Measurements from ENCODE around the gene KPNA5.
"Not testable (repeated sequence)": the region's sequence is repeated elsewhere in the genome, so short reads cannot be mapped to it uniquely, and the experiment has no call there.

Gene KPNA5

GRCh38 chr6:116697480-116697879, 16.5 kb downstream of the KPNA5 start:
- no peak for DNase-seq

DNA sequence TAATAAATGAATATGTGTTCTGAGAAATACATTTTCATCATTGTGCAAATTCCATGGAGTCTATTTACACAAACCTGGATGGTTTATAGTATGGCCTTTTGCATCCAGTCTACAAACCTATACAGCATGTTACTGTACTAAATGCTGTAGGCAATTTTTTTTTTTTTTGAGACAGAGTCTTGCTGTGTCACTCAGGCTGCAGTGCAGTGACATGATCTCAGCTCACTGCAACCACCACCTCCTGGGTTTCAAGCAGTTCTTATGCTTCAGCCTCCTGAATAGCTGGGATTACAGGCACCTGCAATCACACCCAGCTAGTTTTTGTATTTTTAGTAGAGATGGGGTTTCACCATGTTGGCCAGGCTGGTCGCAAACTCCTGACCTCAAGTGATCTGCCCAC, 22.9 kb downstream of the KPNA5 start:
- not testable (repeated sequence) for DNase-seq

DNA sequence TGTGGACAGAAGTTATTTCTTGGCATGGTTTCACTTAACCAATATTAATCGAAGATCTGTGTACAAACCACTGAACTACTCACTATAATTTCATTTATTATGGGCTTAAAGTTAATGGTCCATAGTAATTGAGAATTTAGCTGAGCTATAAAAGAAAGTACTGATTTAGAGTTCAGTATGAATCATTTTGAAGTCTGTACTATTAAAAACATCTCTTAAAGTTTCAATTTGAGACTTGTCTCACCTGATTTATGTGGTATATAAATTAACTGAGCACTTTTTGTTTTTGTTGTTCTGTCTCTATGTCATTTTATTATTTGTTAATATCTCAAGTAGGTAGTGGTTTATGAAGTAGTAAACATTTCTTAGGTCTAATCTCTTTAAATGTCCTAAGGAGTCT, 24.9 kb downstream of the KPNA5 start:
- DNase-seq: no peak

- no peak for DNase-seq
Observed at GRCh38 chr6:116714296-116714695, 33.3 kb downstream of the KPNA5 start.

DNA sequence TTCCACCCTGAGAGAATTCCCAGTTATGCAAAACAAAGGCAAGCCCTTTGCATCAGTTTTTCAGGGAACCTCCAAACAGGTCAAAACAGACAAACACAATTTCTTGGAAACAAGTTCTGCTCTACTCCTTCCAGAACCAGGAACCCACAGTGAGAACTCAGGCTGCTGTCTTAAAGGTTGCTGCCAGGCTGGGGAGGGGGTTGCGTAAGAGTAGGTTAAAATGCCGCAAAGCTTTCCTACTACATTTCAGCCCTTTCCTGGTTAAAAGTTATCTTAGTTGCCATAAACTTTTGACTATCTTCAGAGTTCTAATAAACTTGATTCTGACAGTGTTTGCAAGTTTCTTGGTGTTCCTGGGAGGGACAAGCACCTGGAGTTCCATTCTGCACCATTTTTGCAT, 33.8 kb downstream of the KPNA5 start:
- DNase-seq: no peak

DNA sequence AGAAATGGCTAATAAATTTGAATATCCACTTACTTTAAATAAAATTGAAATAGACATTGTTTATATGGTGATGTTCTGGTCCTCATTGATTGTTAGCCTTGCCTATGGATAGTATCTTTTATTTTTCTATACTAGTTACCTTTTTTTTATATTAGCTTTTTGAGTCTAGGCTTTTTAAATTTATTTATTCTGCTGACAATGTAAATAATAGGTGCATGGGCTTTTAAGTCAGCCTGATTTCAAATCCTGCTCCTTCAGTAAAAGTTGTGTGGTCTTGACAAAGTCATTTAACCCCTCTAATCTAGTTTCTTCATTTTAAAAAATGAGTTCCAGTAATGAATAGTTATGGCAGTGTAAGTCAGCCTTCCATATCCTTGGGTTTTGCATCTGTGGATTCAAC, 45.9 kb downstream of the KPNA5 start:
- no peak for DNase-seq

DNA sequence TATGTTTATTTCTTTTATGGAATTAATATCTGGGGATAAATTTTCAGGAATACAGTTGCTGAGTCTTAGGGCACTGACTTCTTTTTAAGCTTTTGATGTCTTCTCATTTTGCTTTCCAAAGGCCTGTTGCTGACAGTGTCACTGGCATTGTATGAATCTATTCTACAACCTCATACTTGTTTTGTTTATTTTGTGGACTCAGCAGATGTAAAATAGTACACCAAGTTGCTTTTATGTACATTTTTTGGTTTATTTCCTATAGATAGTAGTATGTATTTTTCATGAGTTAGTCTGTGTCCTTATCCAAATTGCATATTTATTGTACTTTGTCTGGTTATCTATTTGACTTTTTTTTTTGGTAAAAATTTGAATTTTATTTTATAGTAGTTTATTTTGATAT, 49.5 kb downstream of the KPNA5 start:
- DNase-seq: no peak

GRCh38 chr6:116737004-116737403, 56.0 kb downstream of the KPNA5 start:
- no peak for DNase-seq

DNA sequence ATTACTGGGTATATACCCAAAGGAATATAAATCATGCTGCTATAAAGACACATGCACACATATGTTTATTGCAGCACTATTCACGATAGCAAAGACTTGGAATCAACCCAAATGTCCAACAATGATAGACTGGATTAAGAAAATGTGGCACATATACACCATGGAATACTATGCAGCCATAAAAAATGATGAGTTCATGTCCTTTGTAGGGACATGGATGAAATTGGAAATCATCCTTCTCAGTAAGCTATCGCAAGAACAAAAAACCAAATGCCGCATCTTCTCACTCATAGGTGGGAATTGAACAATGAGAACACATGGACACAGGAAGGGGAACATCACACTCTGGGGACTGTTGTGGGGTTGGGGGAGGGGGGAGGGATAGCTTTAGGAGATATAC, 59.5 kb downstream of the KPNA5 start:
- not testable (repeated sequence) for DNase-seq

DNA sequence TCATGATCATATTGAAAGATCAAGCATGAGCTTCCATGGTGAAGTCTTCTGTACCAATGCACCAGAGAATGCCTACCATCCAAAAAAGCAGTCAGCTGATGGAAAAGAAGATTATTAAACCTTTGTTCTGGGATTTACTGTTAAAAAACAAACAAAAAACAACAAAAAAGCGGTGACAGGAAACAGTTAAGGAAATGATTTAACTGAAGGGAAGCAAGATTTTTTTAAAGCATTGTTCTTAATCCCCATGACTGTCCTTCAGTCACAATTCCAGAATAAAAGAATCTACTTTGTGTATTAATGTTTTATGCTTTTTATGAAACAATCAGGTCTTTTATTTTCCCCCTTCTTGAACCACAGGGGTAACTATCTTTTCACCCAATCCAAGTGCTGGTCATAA, 60.6 kb downstream of the KPNA5 start:
- no peak for DNase-seq

- DNase-seq: no peak
Observed at GRCh38 chr6:116745176-116745575, 64.2 kb downstream of the KPNA5 start.

DNA sequence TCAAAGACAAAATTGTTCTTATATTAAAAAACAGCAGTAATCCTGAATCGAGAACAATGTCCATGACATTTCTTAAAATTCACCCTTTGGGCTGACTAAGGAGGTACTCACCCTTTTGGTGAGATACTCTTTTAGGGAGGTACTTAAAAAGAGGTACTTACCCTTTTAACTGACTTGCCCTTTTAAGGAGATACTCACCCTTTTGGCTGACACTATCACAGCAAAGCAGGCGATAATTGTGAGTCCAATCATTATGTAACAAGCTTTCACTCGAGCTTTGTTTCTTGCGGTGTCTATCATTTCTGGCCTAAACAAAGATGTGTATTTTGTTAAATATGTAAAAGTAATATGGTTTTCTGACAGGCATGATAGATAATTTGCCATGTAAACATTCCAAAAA, 80.8 kb downstream of the KPNA5 start:
- DNase-seq: no peak

- DNase-seq: no peak
Observed at GRCh38 chr6:116762235-116762634, 81.2 kb downstream of the KPNA5 start.

DNA sequence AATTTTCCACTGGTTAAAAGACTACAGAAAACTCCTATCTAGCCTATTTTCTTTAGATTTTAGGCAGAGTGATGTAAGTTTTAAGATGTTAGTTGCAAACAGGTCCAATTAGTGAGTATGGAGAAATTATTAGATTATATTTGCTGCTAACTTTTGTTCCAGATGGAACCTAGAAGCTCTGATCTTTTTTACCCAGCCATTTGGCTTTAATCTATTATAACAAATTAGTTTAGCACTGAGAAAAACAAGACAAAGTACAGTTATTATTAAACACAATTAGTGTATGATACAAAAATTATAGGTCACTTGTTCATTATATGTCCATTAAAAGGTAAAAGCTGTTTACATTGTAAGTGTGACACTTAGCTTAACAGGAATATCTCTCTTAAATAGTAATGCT, 82.0 kb downstream of the KPNA5 start:
- no peak for DNase-seq

DNA sequence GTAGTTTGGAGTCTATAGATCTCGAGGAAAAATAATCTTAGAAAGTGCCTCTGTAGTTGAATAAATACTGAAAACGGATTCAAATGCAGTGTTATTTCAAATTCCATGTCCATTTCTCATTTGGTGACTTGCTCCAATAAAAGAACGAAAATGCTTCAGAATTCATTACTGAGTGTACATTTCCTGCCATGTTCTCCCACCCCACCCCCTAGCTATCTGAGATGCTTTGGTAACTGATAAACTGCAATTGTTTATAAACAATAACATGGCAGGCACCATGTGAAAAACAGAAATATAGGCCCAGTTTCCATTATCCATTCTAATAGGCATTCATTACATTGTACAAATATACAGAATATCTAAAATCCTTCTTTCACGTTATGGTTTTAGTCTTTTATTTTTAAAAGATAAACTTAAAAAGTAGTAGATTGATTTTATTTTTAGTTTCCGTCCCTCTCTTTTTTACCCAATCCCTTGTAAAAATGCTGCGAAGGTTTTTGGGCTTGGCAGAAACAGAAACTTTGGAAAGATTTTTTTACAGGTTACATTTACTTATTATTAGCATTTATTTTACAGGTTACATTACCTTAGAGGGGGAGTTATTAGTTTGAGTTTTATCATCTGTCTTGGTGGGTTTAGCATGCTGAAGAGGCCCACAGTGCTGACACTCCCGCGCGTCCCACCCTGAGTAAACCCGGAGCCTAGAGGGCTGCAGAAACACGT, 83.1 kb downstream of the KPNA5 start:
- no peak for DNase-seq

GRCh38 chr6:116764629-116764960, 83.6 kb downstream of the KPNA5 start:
- DNase-seq: peak in 2 of 58 donors; percentile 1 to 7

- DNase-seq: peak in 3 of 58 donors; percentile 5 to 8 (median 5)
Observed at GRCh38 chr6:116764961-116765841, 84.2 kb downstream of the KPNA5 start, which contains the start of gene FAM162B. Gene FAM162B (minus strand): TSS chr6:116765719. CDS start chr6:116765576, 143 bp downstream.

- no peak for DNase-seq
Observed at GRCh38 chr6:116766506-116767176, 85.6 kb downstream of the KPNA5 start.

DNA sequence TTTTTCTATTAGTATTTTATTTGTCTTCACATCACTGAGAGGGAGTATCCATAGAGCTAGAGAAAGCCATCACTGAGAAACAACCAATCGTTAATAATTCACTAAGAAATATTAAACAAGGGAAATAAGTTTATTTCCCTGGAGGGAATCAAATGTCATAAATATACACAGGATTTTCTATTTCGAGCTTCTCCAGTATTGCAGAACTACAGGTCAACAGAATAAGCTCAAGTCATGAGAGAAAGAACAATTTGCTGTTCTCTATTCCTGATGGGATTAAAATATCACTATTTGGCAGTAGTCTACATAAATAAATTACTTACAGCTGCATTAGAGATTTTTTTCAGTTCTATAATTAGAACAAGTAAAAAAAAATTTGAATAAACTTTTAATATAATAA, 86.7 kb downstream of the KPNA5 start:
- DNase-seq: no peak

DNA sequence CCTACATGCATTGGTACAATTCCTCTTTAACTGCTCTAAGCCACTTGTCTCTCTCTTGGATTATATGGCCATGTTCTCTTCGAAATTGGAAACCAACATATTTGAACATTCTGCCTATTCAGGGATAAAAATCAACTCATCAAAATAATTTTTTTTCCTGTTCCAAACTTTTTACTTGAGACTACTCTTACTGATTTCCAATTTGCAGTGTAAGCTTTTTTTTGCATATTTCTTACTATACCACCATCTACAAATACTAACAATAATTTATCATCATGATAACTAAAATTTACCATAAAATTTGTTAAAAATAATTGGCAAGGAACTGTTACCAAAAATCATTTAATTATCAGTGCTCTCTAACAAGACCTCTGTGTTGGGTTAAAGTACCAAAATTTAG, 91.4 kb downstream of the KPNA5 start:
- no peak for DNase-seq

DNA sequence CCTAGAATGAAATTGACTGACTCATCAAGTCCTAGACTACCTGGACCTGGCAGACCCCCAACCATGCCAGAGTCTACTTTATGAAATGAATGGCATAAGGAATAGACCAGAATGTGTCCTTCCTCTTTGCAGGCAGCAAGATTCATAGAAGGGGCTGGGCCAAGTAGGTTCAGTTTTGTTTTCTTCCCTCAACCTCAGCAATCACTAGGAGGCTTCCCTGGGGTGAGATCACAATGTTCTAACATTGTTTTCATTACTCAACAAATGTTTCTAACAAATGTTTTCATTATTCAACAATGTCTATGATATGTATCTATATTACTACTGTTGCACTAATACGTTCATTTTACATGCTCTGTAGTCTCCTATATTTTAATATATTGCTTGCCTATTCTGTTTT, 92.9 kb downstream of the KPNA5 start:
- DNase-seq: no peak

- DNase-seq: no peak
Observed at GRCh38 chr6:116779573-116780164, 98.7 kb downstream of the KPNA5 start.
